GM21576 (cell line): ENCODE measurements around the gene TTC33.
A peak's percentile ranks its signal among the peaks of the same experiment; 100 is the strongest.

Experiments
- ATAC-seq: cut with Tn5 transposase; IDR thresholded peaks from one replicate; pipeline ENCODE4 v1.9.1; 2021; ENCODE audit warnings: mild to moderate bottlenecking, moderate library complexity; ENCODE audit not compliant: unreplicated experiment

TTC33 gene

DNA sequence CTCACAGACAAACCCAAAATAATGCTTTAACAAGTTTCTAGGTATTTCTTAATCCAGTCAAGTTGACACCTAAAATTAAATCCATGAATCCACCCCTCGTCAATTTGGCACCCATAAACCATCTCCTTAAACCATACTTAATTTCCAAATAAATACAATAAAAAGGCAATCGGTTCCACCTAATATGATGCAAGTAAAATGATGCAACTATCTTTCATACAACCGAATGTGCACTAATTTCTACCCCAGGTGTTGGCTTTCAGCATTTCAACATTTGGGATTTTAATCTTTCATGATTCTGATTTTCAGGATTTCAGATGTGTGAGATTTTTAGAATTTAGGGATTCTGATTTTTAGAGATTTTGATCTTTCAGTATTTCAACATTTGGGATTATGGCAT lies 25.1 kb upstream of the TTC33 start:
- no peak for ATAC-seq

DNA sequence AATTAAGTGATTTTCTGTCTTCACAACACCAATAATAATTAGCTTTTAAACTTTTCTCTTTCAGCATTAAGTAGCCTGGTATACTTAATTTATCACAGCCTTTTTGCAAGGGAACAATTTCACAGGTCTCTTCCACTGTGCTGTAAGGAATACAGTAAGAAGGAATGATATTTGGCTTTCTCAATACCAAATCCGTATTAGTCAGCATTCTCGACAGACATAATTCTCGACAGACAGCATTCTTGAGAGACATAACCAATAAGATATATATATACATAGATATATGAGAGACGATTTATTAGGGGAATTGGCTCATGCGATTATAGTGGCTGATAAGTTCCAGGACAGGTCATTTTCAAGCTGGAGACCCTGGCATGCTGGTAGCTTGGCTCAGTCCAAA lies 24.4 kb upstream of the TTC33 start:
- no peak for ATAC-seq

DNA sequence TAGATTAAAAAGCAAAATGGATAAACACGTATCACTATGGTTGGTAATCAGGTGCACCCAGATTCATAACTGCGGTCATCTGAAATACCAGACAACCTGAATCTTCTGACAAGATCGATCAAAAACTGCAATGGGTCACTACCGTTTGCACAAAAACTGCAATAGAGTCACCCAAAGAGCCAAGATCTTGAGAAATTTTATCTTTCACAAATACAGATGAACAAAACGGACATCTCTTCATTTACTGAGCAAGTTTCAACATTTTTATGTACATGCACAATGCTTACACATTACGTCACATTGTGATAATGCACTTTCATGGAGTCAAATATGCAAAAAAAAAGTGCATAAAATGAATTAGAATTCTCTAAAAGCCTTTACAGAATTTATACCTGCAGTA lies 23.8 kb upstream of the TTC33 start:
- ATAC-seq = no peak

DNA sequence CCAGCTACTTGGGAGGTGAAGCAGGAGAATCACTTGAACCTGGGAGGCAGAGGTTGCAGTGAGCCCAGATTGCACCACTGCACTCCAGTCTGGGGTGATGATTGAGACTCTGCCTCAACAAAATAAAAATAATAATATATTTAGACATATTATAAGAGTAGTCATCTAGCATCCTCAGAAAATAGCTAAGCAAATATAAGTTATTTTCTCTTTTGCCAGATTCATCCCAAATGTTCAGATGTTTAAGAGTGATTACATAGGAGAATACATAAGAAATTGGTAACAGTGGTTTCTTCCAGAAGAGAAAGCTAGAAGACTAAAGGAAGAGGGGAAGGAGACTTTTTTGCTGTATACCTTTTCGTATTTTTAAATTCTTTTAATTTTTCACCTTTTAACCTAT lies 22.4 kb upstream of the TTC33 start:
- no peak for ATAC-seq

DNA sequence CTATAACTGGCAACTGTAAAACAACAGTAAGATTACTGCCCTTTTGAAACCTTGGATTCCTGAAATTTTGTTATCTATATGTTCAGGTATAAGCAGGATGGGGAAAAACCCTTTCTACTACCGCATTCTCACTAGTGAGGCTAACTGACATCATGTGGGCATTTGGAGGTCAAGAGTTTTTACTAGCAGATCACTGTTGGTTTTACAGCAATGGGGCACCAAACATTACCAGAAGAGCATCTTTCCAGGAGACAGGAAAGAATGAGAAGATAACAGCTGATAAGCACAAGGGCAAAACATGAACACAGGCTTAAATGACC lies 20.9 kb upstream of the TTC33 start:
- ATAC-seq = no peak

DNA sequence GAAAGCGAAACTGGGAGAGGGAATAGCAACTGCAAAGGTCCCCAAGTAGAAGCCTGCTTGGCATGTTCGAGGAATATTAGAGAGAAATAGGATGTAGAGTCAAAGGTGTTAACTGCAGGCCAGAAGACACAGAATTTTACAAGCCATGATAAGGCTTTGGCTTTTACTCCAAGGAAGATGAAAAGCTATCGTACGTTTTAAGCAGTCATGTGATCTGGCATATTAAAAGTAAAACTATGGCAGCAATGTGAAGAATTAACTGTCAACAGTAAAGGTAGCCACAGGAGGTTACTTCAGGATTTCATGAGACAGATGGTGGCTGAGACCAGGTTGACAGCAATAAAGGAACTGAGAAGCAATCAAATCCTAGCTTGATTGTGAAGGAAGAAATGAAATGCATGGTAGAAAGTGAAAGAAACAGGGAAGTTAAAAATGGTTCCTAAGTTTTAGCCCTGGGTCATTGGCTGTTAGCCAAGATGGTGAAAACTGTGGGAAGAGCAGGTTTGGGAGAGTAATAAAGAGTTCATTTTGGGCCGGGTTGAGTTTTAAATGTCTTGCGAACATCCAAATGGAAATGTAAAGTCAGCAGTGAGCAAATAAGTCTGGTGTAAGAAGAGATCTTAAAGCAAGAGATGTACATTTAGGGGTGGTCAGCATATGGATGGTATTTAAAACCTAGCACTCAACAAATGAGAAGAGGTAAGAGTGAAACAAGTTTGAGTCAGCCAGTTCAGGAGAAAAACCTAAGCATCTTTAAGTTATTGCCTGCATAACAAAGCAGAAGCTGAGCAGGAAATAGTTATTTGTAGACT lies 20.3 kb upstream of the TTC33 start:
- no peak for ATAC-seq

DNA sequence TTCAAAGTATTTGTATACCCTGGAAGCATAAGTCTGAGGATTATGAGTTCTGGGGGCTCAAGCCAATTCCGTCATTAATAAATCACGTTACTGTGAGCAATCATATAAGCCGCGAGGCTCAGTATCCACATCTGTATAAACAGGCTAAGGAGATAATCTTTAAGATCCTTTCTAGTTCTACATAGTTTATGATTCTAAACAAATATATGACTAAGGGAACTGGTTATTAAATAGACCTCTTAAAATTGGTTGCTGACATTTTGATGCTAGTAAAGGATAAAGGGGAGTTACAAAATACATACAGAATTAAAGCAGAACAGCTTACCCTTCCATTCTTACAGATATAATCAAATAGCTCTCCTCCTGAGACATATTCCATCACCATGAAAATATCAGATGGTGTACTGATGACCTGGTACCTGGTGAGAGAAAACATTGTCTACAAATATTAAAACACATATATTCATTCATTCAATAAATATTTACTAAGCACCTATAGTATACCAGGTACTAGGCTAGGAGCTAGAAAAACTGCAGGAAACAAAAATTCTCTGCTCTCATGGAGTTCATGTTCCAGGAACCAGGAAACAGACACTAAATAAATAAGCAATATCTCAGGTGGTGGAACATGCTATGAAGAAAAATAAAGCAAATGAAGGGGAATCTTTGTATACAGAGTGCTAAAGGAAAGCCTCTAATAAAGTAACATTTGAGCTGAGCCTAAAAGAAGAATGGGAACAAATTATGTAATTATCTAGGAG lies 19.5 kb upstream of the TTC33 start:
- no peak for ATAC-seq

DNA sequence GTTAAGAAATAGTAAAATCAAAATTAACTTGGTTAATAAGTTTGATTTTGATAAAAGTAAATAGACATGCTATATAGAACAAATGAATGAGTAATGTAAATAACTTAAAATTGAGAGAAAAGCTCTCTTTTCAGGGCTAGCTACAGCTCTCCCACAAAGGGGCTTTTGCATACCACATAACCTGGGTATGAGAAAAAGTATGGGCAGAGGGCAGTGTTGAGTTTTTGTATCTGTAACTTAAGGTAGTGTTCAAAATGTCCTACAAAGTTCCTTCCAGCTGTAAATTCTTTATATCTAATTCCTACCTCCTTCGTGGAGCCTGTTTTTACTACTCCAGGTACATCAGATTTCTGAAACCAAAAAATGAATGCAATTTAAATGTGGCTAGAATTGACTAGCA lies 18.9 kb upstream of the TTC33 start:
- ATAC-seq = no peak

DNA sequence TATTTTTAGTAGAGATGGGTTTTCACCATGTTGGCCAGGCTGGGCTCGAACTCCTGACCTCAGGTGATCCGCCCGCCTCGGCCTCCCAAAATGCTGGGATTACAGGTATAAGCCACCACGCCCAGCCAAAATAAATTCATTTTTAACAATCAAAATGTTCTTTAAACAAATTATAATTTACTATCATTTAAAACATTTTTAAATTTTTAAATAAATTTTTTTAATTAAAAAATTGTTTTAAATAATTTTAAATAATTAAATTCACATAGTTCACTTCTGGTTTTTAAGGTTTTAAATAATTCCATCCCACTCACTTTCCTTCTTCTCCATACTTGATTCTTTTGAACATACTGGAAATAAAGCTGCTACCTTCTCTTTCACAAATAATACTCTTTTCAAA lies 15.0 kb upstream of the TTC33 start:
- no peak for ATAC-seq

DNA sequence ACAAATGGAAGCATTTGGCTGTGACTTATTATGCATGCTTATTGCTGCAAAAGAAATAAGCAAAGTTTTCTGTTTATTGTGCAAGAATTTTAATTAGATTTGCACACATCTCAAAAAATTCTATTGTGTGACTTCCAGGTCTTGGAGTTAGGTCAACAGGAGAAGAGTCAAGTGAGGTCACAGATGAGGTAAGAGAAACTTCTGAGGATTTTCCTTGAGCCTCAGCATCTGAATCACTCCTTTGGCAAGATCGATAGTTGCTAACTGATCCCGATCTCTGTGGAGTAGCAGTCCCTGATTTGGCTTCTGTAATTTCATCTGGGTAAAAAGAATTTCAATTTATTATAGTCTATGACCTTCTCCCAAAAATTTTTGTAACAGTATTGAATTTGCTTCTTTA lies 6.9 kb upstream of the TTC33 start:
- no peak for ATAC-seq

DNA sequence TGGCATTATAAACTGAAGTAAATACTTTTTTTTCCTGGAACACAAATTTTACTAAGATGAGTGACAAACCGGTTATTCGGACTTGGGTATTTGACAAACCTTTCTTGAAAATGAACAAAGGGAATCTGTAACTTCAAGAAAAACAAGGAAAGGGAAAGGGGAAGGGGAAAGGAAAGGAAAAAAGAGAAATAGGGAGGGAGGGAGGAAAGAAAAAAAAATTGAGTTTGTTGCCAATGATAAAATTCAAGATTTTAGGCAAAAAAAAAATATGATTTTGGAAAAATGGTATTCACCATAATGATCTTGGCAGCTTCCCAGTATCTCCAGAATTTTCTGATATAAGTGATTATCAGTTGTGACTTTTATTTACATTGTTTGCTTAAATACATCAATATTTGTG lies 1.6 kb upstream of the TTC33 start:
- ATAC-seq = no peak

DNA sequence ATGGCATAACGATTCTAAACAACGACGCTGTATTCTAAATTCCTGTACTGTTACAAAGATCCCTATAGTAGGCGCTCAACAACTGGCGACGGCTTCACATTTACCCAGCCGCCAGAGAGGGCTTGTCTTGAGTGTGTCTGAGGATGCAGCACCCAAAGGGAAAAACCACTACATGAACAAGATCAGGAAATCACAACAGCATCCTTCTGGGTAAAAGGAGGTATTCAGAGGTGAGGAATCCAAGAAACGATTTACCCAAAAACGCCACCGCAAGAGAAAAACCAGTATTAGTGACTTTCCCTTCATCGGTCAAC lies 711 bp downstream of the TTC33 start:
- ATAC-seq = peak; percentile 91

DNA sequence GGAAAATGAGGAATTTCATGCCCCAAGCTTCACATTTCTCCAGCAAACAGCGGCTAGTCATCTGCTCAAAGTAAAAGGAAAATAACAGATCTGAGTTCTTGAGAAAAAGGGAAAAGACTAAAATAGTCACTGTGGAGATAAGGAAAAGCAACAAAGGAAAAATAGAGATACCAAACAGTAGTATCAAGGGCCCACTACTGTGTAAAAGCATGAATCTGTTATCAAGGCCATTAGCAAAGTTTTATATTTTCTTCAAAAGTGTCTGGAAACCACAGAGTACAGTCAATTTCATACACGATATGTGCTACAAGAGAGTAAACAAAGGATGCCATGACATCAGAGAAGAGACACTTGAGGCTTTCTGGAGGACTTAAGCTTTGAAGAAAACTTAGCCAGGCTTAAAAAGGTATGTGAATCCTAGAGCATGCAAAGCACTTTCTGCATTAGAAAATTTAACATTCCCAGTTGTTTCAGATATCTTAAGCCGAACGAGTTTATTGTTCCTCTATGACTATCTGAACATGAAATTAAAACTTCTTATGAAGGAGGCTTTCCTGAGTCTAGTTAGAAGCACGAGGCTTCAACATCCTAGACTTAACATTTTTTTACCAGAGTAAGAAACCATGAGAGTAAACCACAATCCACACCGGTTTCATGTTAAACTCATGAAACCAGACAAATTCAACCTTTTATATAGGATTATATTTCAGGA lies 1.2 kb downstream of the TTC33 start:
- ATAC-seq = peak; percentile 11

DNA sequence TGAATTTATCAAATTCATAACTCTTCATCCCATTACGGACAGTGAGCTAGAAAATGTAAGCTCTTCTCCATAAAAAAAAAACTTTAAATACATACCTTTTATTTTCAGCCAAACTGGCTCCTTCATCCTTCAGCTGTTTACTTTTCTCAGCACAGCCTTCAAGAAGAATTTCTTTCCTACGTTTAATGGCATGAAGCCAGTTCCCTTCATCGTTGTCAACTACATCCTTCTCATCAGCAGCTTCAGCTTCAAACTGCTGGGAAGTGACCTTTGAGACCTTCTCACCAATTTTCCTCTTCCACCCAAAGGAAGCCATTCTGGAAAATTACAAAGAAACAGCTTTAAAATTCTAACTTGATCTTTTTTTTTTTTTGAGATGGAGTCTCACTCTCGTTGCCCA lies 9.1 kb downstream of the TTC33 start:
- ATAC-seq = no peak

DNA sequence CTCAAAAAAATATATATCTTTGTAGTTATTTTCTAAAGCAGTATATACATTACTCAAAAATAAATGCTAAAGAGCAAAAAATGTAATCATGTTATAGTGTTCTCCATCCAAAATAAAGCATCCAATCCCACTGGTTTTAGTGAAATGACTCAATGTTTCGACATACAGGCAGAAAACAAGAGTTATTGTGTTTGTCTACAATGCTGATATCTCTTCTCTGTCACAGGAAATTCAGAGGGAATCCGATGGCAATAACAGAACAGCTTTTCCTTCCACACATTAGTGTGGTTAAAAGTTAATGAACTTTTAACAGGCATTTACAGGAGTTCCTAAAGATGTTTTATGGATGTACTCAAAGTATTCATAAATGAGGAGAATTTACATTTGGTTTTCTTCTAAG lies 12.0 kb downstream of the TTC33 start:
- no peak for ATAC-seq

DNA sequence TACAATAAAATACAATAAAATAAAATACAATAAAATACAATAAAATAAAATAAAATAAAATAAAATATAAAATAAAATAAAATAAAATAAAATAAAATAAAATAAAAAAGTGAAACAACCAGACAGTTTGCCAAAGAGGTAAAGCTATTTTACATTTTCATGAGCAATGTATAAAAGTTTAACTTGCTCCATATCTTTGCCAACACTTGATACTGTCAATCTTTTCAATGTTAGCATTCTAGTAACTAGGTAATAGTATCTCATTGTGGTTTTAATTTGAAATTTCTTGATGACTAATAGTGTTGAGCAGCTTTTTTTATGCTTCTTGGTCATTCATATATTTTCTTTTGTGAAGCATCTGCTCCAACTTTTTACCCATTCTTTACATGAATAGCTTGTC lies 17.3 kb downstream of the TTC33 start:
- no peak for ATAC-seq

DNA sequence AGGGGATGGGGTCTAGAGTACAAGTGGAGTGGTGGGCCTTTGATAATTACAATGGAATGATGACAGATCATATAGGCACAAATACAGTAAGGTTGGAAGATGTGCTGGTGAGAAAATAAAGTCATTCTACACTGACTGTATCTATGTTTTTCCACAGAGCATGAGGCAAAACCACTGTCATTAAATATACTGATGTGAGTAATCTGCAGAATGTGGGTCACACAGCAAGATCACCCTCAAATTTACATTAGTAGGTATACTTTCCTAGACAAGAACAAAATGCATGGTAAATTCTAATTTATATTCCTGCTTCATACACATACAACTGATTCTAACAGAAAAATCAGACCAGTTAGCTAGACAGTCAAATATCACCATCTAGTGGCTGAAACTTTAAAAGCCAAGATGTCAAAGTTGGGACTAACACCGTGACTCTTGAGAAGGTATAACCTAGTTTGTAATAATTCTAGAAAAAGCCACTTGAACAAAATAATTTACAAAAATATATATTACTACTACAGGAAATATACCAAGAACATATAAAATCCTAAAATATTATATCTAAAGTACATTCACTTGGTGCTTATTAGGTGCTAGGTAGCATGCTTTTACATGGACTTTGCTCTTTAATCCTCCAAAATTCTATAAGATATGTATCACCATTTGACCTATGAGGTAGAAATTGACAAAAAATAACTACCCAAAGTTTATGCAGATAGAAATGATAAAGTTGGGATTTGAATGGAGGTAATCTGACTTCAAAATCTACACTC lies 19.5 kb downstream of the TTC33 start:
- ATAC-seq = peak; percentile 82

DNA sequence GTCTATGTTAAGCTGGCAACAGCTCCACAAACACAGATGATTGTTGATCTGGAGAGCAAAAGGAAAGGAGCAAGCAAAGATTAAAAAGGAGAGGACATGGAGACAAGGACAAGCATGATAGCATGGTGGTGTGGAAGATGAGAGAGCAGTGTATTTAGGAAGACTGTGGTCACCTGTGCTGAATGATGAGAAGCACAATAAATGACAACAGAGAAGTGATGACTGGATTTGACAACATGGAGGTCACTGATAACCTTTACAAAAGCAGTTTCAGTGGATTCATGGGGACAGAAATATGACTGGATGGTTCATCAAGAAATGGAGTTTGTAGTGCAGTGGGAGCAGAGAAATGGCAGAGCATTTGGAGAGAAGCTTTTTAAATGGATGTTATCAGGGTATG lies 20.2 kb downstream of the TTC33 start:
- no peak for ATAC-seq

DNA sequence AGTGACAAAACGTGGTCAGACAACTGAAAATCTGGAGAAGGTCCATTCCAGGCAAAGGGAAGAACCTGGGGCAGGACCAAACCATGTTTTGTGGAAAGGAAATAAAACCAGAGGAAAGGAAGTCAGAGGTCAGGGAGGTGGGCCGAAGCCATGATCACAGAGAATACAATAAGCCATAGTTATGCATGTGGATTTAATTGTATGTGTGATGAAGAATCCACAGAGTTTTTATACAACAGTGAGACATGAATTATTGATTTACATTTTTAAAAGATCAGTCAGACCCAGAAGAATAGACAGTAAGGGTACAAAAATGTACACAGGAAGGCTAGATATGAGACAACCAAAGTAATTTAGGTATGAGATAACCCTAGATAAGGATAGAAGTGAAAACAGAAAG lies 20.8 kb downstream of the TTC33 start:
- no peak for ATAC-seq

DNA sequence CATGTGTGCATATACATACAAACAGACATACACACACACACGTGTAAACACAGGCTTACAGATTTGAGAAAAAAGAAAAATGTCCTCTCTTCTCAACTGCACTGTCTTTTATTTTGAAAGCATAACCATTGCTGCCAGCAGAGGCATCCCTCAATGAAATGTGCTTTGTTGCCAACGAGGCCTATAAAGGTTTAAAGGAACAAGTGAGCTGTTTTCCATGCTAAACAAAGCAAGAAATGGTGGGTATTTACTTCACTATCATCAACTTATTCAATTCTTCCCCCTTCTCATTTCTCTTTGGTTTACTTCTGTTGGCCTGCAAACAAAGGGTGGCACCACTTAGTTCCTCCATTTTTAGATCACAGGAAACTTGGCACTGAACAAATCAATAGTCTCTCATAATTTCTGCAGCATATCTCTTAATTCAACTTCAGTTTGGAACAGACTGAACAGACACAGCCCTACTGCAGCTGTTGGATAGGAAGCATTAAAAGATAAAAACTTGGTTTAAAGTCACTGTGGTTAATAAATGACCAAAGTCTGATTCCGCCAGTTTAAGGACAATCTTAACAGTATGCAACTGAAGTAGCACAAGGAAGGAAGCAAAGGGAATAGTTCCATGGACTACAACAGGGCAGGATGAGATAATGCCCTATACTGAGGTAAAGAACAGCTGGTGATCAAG lies 21.7 kb downstream of the TTC33 start:
- ATAC-seq = no peak

DNA sequence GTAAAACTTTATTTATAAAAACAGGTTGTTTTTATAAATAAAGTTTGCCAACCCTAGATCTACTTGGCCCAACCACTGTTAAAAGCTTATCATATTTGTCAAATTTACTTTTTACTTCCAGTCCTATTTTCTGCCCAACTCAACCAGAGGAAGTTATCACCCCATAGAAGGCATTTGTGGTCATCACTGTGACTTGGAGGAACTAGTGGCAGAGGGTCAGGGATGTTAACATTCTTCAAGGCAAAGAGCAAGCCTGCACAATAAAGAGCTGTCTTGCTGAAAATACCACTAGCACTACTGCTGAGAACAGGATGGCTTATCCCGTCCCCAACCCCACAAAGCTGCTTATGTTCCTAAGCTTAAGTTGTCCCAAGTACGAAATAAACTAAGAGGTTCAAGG lies 22.3 kb downstream of the TTC33 start:
- ATAC-seq = no peak
